Bronchial epithelial cell (primary cell): ENCODE measurements around the gene SUGCT. TPM values are rescaled to one million over a fixed set of nuclear protein-coding genes. Genes with fewer than 3 reads are reported as not detected.

Experiments used
- DNase-seq: peaks from one replicate; pipeline ENCODE4 v3.0.0-alpha.2; 2010; ENCODE audit warnings: low read depth
- FAIRE-seq: peaks from 2 replicates; lab custom pipeline; 2011; peaks lifted over from hg19 to GRCh38; lab: Jason Lieb, UNC
- H3K27me3 ChIP-seq: 2 replicates; pipeline ENCODE4 v1.5.1; 2011; ENCODE audit warnings: low read length; ENCODE audit not compliant: control insufficient read depth, insufficient read depth
- H3K36me3 ChIP-seq: 2 replicates; pipeline ENCODE4 v1.5.1; 2011; ENCODE audit warnings: low read length; ENCODE audit not compliant: control insufficient read depth, insufficient read depth
- H3K4me3 ChIP-seq: 2 replicates; pipeline ENCODE4 v1.5.1; 2011; ENCODE audit warnings: mild to moderate bottlenecking, low read depth, low read length, control low read depth
- total RNA-seq: library from RNA; depleted of rRNA; stranded (reverse); fragments of >200 nt; gene quantifications from 2 replicates; pipeline ENCODE4 v1.2.1, GENCODE V29; 2014
- TF ChIP-seq, protein P1 (sequence below): IDR thresholded peaks from 2 replicates; pipeline ENCODE4 v1.5.1; 2011; ENCODE audit warnings: mild to moderate bottlenecking, moderate library complexity, low read length, control low read depth, inconsistent platforms; ENCODE audit not compliant: insufficient read depth, severe bottlenecking

The SUGCT gene
- total RNA-seq, 1 donor from 2014 or later: 7.4 TPM

DNA sequence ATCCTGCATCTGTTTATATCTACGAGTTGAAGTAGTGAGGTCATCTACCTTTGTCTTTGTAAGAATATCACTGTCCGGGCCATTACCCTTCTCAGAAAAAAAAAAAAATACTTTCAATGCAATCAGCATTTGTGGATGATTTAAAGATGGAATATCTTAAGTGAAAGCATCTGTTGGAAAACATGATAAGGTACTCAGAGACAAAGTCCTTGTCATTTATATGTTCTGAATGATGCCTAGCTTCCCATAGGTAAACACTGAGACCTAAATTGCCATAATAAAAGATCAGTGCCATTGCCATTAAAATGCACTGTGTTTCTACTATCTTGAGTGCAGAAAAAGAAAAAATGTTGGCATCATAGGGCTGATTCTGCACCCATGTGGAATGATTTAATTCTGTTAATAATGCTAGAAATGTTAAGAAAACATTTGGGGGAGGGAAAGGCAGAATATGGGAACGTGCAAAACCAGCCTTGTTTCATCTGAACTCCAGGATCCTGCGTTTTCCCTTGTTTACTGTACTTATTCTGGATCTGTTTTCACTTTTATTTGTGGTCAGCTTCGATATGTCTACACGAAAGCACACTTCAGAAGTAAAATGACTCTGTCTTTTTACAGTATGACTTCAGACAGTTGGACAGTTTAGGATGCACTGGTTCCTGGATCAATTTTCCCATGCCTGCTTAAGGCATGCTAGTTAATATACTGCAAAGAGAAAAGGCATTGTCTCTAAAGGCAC is 669.8 kb downstream of the SUGCT start:
- DNase-seq (no peak), FAIRE-seq (no peak)
- Histone ChIP-seq H3K4me3 (no peak overlapping the region), H3K27me3 (no peaks in the 10 kb centered on the region), H3K36me3 (no peaks in the 10 kb centered on the region)
- TF ChIP-seq, protein P1, sequence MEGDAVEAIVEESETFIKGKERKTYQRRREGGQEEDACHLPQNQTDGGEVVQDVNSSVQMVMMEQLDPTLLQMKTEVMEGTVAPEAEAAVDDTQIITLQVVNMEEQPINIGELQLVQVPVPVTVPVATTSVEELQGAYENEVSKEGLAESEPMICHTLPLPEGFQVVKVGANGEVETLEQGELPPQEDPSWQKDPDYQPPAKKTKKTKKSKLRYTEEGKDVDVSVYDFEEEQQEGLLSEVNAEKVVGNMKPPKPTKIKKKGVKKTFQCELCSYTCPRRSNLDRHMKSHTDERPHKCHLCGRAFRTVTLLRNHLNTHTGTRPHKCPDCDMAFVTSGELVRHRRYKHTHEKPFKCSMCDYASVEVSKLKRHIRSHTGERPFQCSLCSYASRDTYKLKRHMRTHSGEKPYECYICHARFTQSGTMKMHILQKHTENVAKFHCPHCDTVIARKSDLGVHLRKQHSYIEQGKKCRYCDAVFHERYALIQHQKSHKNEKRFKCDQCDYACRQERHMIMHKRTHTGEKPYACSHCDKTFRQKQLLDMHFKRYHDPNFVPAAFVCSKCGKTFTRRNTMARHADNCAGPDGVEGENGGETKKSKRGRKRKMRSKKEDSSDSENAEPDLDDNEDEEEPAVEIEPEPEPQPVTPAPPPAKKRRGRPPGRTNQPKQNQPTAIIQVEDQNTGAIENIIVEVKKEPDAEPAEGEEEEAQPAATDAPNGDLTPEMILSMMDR: no peak

DNA sequence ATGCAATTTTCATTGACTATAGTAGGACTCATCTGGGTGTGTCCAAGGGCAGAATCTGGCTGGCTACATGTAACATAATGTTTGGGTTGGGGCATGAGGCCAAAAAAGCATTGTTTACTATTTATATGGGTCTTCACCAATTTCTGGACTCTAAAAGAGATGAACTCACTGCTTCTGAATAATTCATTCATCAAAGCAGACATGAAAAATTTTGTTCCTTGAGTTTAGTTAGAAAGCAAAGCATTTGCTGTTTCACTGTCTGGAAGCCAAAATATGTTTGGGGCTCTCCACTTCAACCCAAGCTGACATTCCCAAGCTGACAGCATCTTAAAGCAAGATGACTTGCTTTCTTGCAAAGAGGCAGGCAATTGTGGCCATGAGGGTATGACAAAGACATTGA is 670.6 kb downstream of the SUGCT start:
- no peaks in the 10 kb centered on the region for H3K36me3 ChIP-seq
- FAIRE-seq: no peak
- no peaks in the 10 kb centered on the region for H3K27me3 ChIP-seq
- TF ChIP-seq, protein P1: no peak
- DNase-seq: no peak
- no peak overlapping the region for H3K4me3 ChIP-seq

DNA sequence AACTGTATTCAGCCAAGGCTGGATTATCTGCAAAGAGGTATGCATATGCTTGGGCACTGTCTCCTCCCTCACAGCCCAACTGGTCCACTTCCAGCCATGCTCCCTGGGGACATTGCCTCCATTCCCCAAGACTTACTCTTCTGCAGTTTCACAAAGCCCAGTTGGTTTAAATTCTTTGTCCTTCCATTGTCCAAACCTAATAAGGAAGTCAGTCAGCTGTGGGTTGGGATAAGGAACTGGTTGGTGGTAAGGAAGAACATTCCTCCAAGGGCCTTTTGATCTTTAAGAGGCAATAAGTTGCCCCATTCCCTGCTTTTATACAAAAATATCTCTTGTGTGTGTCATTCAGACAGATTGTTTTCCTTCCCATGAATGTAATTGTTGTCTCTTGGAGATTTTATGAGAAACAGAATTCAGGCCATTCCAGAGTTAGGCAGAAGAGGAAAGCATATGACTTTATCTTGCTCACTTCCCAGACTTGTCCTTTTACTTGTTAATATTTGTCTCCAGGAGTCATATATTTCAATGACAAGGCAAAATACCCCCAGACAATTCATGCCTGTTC is 673.7 kb downstream of the SUGCT start:
- TF ChIP-seq, protein P1: no peak
- Histone ChIP-seq H3K4me3 (no peak overlapping the region), H3K36me3 (no peaks in the 10 kb centered on the region), H3K27me3 (no peaks in the 10 kb centered on the region)
- FAIRE-seq: no peak
- peak; percentile 11 for DNase-seq

DNA sequence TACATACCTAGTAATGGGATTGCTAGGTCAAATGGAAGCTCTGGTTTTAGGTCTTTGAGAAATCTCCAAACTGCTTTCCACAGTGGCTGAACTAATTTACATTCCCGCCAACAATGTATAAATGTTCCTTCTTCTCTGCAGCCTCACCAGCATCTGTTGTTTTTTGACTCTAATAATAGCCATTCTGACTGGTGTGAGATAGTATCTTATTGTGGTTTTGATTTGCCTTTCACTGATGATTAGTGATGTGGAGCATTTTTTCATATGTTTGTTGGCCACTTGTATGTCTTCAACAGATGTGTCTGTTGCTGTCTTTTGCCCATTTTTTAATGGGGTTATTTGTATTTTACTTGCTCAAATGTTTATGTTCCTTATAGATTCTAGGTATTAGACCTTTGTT is 675.5 kb downstream of the SUGCT start:
- DNase-seq (no peak), FAIRE-seq (no peak)
- no peak overlapping the region for H3K4me3 ChIP-seq
- TF ChIP-seq, protein P1: no peak
- H3K27me3 ChIP-seq: no peaks in the 10 kb centered on the region
- H3K36me3 ChIP-seq: no peaks in the 10 kb centered on the region

DNA sequence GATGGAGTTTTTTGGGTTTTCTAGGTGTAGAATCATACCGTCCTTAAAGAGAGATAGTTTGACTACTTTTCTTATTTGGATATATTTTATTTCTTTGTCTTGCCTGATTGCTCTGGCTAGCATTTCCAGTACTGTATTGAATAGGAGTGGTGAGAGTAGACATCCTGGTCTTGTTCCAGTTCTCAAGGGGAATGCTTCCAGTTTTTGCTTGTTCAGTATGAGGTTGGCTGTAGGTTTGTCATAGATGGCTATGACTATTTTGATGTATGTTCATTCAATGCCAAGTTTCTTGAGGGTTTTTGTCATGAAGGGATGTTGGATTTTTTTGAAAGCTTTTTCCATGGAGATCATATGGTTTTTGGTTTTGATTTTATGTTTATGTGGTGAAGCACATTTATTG is 676.9 kb downstream of the SUGCT start:
- no peaks in the 10 kb centered on the region for H3K27me3 ChIP-seq
- TF ChIP-seq, protein P1: no peak
- no peaks in the 10 kb centered on the region for H3K36me3 ChIP-seq
- DNase-seq: no peak
- no peak overlapping the region for H3K4me3 ChIP-seq
- no peak for FAIRE-seq
